ENCODE data around the gene RPH3AL.

The RPH3AL gene

GRCh38 chr17:181245-182049 lies 171.2 kb downstream of the RPH3AL start, which contains the start of gene DOC2B:
DOC2B (minus strand) TSS chr17:181650; CDS start chr17:181479, 171 bp downstream.
- no peak for DNase-seq (ENCODE audit: low spot score)
- TF ChIP-seq CTCF (IDR thresholded peaks at IDR 0.05; ENCODE audit: extremely low read depth, missing control alignments) = no peak

- no peak for DNase-seq (ENCODE audit: low spot score)
- TF ChIP-seq CTCF (IDR thresholded peaks at IDR 0.05; ENCODE audit: extremely low read depth, missing control alignments) = no peak
These were observed 172.0 kb downstream of the RPH3AL start for GRCh38 chr17:180381-181244.

- no peak for TF ChIP-seq CTCF (IDR thresholded peaks at IDR 0.05; ENCODE audit: extremely low read depth, missing control alignments)
- DNase-seq (ENCODE audit: low spot score) = no peak
These were observed 172.7 kb downstream of the RPH3AL start for GRCh38 chr17:179781-180380.

- no peak for TF ChIP-seq CTCF (IDR thresholded peaks at IDR 0.05; ENCODE audit: extremely low read depth, missing control alignments)
- DNase-seq (ENCODE audit: low spot score) = no peak
These were observed 173.6 kb downstream of the RPH3AL start for GRCh38 chr17:179066-179432.

- no peak for DNase-seq (ENCODE audit: low spot score)
- TF ChIP-seq CTCF (IDR thresholded peaks at IDR 0.05; ENCODE audit: extremely low read depth, missing control alignments) = no peak
These were observed 174.1 kb downstream of the RPH3AL start for GRCh38 chr17:178292-179065.

- no peak for TF ChIP-seq CTCF (IDR thresholded peaks at IDR 0.05; ENCODE audit: extremely low read depth, missing control alignments)
- no peak for DNase-seq (ENCODE audit: low spot score)
These were observed 174.8 kb downstream of the RPH3AL start for GRCh38 chr17:177762-178161.

Data from GM20000 (cell line).